Measurements from ENCODE around the gene EGFLAM. TPM values are rescaled to one million over a fixed set of nuclear protein-coding genes. Genes with fewer than 3 reads are reported as not detected.

Gene EGFLAM
- total and polyA plus RNA-seq, 10 of the 15 experiments (the other 5 are each of a cell fraction or from before 2014, with no cell fraction given): 0.37 TPM; not detected in 9

GRCh38 chr5:38423276-38424147 is 165.2 kb downstream of the EGFLAM start:
- intact Hi-C loops (cut with micrococcal nuclease; ENCODE audit: unreplicated experiment): no loop called here
- H3K27me3 ChIP-seq (replicated peaks in 1 of 2; ENCODE audit: control insufficient read depth in 2 of 2, insufficient read depth in 2 of 2, low read length in 1 of 2): no peaks in the 10 kb centered on the region
- no peaks in the 10 kb centered on the region for H3K36me3 ChIP-seq (ENCODE audit: control insufficient read depth in 2 of 2, insufficient read depth in 2 of 2, low read length in 1 of 2)
- ATAC-seq (no peak), DNase-seq (ENCODE audit: low read depth, low spot score) (no peak), FAIRE-seq (no peak)
- H4K20me1 ChIP-seq (ENCODE audit: control insufficient read depth, insufficient read depth): no peaks in the 10 kb centered on the region
- no peaks in the 10 kb centered on the region for H3K4me1 ChIP-seq (ENCODE audit: control insufficient read depth, insufficient read depth, low read length)
- in situ Hi-C loops (cut with MboI): no loop called here
- H3K79me2 ChIP-seq (ENCODE audit: control insufficient read depth, insufficient read depth, low read length): no peaks in the 10 kb centered on the region
- H3K9ac ChIP-seq (ENCODE audit: control insufficient read depth, insufficient read depth, low read length): no peak overlapping the region
- CTCF ChIA-PET: interaction anchor here (1.5 to 3.7 kb wide), 3 partner anchors 17 to 386 kb away, joined by 3 to 39 read pairs (median 4); no protein-coding TSS in a partner anchor
- BruUV-seq (replicated peaks): no TSS peak
- TF ChIP-seq RB1 (IDR thresholded peaks at IDR 0.05; ENCODE audit: borderline replicate concordance) (no peak), CUX1 (IDR thresholded peaks at IDR 0.05; ENCODE audit: insufficient replicate concordance, low read depth, low read length) (no peak), ELK1 (IDR thresholded peaks at IDR 0.05; ENCODE audit: low read depth, low read length) (no peak), SREBF2 (IDR thresholded peaks at IDR 0.05; ENCODE audit: low read length) (no peak)
- H3K9me3 ChIP-seq (replicated peaks; ENCODE audit: control insufficient read depth, insufficient read depth, low read length): no peaks in the 10 kb centered on the region
- no peak overlapping the region for H2AFZ ChIP-seq (ENCODE audit: control insufficient read depth, low read depth, low read length)
- POLR2A ChIA-PET: interaction anchor here (0.7 kb wide), 1 partner anchor 387 kb away, joined by 9 read pairs; no protein-coding TSS in a partner anchor
- no peak overlapping the region for H3K4me3 ChIP-seq
- SMC1A ChIA-PET (ENCODE audit: uncharacterized antibody, unreplicated experiment): interaction anchor here (3.5 kb wide), 1 partner anchor 386 kb away, joined by 23 read pairs; no protein-coding TSS in a partner anchor
- WGBS (ENCODE audit: insufficient coverage, insufficient replicate concordance, low lambda C conversion rate, missing lambda C conversion rate): 5% methylated on average over 5 of the region's 5 CpGs
- no peak overlapping the region for H3K4me2 ChIP-seq (ENCODE audit: control insufficient read depth, insufficient read depth)
- no peak overlapping the region for H3K27ac ChIP-seq (ENCODE audit: control insufficient read depth, insufficient read depth)
- RAD21 ChIA-PET (ENCODE audit: unreplicated experiment): no interaction called here

Data from GM12878 (cell line).